Epithelial cell of proximal tubule (primary cell): Measurements from ENCODE around the gene C1QTNF3. TPM values are rescaled to one million over a fixed set of nuclear protein-coding genes. Genes with fewer than 3 reads are reported as not detected.

Experiments
- DNase-seq: peaks from one replicate; pipeline ENCODE4 v3.0.0-alpha.2; 2011; ENCODE audit warnings: low read depth
- H3K4me3 ChIP-seq: 2 replicates; pipeline ENCODE4 v1.5.1; 2011; ENCODE audit warnings: low read depth, mild to moderate bottlenecking, low read length
- CTCF ChIP-seq: conservative IDR thresholded peaks from 2 replicates; pipeline ENCODE4 v1.5.1; 2012; ENCODE audit warnings: low read depth, mild to moderate bottlenecking, low read length
- total RNA-seq: library from RNA; depleted of rRNA; stranded (reverse); fragments of >200 nt; gene quantifications from 2 replicates; pipeline ENCODE4 v1.2.3, GENCODE V29; 2015

Gene C1QTNF3
- total RNA-seq, 1 donor from 2014 or later: 2.8 TPM

GRCh38 chr5:34003941-34004340 is 39.1 kb downstream of the C1QTNF3 start:
- no peak for DNase-seq
- peak overlapping the region; percentile 82 for H3K4me3 ChIP-seq

GRCh38 chr5:34002629-34003328 is 40.2 kb downstream of the C1QTNF3 start:
- no peak for DNase-seq
- H3K4me3 ChIP-seq: peak overlapping the region; percentile 82
- TF ChIP-seq CTCF: no peak

More at GRCh38 chr5:34003941-34004340, 39.1 kb downstream of the C1QTNF3 start:
- TF ChIP-seq CTCF: no peak

- no peak for TF ChIP-seq CTCF
- no peak for DNase-seq
- H3K4me3 ChIP-seq: peak overlapping the region; percentile 82
Observed at GRCh38 chr5:34001241-34001841, 41.7 kb downstream of the C1QTNF3 start.

- H3K4me3 ChIP-seq: no peak overlapping the region
- no peak for DNase-seq
- no peak for TF ChIP-seq CTCF
Observed at GRCh38 chr5:33999978-34000377, 43.0 kb downstream of the C1QTNF3 start.

GRCh38 chr5:33997331-33997983 is 45.6 kb downstream of the C1QTNF3 start:
- DNase-seq: no peak
- TF ChIP-seq CTCF: peak; percentile 81
- no peak overlapping the region for H3K4me3 ChIP-seq

GRCh38 chr5:33995865-33996264 is 47.1 kb downstream of the C1QTNF3 start:
- no peak overlapping the region for H3K4me3 ChIP-seq
- DNase-seq: no peak
- TF ChIP-seq CTCF: no peak
